RWPE2 (cell line): ENCODE data around the gene P2RX4.

Experiments
- ATAC-seq: fragments of 200-7000 bp; cut with Tn5 transposase; 3 replicates; pipeline ENCODE4 v1.9.1; 2021; ENCODE audit warnings: low read depth
- DNase-seq: peaks from one replicate; pipeline ENCODE4 v3.0.0-alpha.2; 2020; ENCODE audit warnings: low spot score
- H3K27ac ChIP-seq: fragments of 450-650 bp; 2 replicates; pipeline ENCODE4 v1.5.1; 2017; ENCODE audit warnings: mild to moderate bottlenecking; ENCODE audit not compliant: poor library complexity, severe bottlenecking
- H3K27me3 ChIP-seq: fragments of 250-450 bp; sonication (Bioruptor Pico); 2 replicates; pipeline ENCODE4 v1.5.1; 2021; ENCODE audit warnings: mild to moderate bottlenecking, moderate library complexity; ENCODE audit not compliant: insufficient read depth, poor library complexity, severe bottlenecking
- H3K36me3 ChIP-seq: fragments of 250-450 bp; sonication (Bioruptor Pico); 2 replicates; pipeline ENCODE4 v1.5.1; 2020; ENCODE audit warnings: low read depth, mild to moderate bottlenecking, moderate library complexity
- H3K4me1 ChIP-seq: fragments of 250-450 bp; sonication (Bioruptor Pico); 2 replicates; pipeline ENCODE4 v1.5.1; 2021; ENCODE audit warnings: mild to moderate bottlenecking, moderate library complexity; ENCODE audit not compliant: insufficient read depth, poor library complexity, severe bottlenecking
- H3K4me3 ChIP-seq: fragments of 250-450 bp; sonication (Bioruptor Pico); 2 replicates; pipeline ENCODE4 v1.5.1; 2021; ENCODE audit warnings: mild to moderate bottlenecking, moderate library complexity; ENCODE audit not compliant: severe bottlenecking
- H3K9me3 ChIP-seq: fragments of 250-450 bp; sonication (Bioruptor Pico); 2 replicates; pipeline ENCODE4 v1.5.1; 2021; ENCODE audit warnings: mild to moderate bottlenecking, moderate library complexity; ENCODE audit not compliant: severe bottlenecking
- TF ChIP-seq, protein P1 (sequence below): fragments of 450-650 bp; IDR thresholded peaks from one replicate; pipeline ENCODE4 v1.5.1; 2017; ENCODE audit warnings: mild to moderate bottlenecking, moderate library complexity; ENCODE audit not compliant: poor library complexity, severe bottlenecking

The P2RX4 gene

DNA sequence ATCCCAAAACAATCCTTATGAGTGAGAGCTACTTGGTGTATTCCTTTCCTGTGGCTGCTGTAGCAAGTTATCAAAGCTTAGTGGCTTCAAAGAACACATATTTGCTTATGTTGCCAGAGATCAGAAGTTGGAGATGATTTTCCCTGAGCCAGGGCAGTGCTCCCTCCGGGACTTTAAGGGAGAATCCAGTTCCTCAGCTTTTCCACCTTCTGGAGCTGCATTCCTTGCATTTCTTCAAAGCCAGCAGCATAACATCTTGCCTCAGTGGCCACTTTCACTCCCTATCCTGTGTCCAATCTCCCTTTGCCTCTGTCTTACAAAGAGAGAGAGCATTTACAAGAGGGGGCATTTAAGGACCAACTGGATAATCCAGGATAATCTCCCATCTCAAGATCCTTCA is 43.6 kb upstream of the P2RX4 start:
- TF ChIP-seq, protein P1, sequence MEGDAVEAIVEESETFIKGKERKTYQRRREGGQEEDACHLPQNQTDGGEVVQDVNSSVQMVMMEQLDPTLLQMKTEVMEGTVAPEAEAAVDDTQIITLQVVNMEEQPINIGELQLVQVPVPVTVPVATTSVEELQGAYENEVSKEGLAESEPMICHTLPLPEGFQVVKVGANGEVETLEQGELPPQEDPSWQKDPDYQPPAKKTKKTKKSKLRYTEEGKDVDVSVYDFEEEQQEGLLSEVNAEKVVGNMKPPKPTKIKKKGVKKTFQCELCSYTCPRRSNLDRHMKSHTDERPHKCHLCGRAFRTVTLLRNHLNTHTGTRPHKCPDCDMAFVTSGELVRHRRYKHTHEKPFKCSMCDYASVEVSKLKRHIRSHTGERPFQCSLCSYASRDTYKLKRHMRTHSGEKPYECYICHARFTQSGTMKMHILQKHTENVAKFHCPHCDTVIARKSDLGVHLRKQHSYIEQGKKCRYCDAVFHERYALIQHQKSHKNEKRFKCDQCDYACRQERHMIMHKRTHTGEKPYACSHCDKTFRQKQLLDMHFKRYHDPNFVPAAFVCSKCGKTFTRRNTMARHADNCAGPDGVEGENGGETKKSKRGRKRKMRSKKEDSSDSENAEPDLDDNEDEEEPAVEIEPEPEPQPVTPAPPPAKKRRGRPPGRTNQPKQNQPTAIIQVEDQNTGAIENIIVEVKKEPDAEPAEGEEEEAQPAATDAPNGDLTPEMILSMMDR, result no peak
- Histone ChIP-seq H3K4me3 (no peak overlapping the region), H3K36me3 (no peaks in the 10 kb centered on the region), H3K9me3 (no peaks in the 10 kb centered on the region), H3K27me3 (no peaks in the 10 kb centered on the region), H3K4me1 (no peaks in the 10 kb centered on the region), H3K27ac (no peak overlapping the region)
- ATAC-seq (no peak), DNase-seq (no peak)

DNA sequence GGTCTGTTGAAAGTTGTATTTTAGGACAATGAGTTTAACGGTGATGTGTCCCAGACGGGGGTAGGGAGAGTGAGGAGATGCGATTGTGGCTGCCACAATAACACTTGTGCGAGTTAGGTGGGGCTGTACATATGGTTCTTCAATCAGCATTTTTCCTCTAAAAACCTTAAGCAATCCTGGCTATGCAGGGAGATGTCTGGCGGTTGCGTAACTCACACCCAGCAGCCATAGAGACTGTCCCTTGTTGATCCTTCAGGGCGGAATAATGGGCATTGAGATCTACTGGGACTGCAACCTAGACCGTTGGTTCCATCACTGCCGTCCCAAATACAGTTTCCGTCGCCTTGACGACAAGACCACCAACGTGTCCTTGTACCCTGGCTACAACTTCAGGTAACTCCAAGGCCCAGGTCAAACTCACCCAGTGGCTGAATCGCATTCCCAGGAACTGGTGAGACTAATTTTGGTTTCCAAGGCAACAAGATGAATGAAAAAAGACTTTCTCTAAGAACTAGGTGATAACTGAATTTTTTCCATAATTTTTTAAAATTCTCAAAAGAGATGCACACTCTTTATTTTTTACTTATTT is 42.6 kb upstream of the P2RX4 start:
- no peaks in the 10 kb centered on the region for H3K9me3 ChIP-seq
- no peak overlapping the region for H3K4me3 ChIP-seq
- no peak overlapping the region for H3K27ac ChIP-seq
- H3K4me1 ChIP-seq, result no peaks in the 10 kb centered on the region
- H3K27me3 ChIP-seq, result no peaks in the 10 kb centered on the region
- DNase-seq (no peak), ATAC-seq (no peak)
- H3K36me3 ChIP-seq, result no peaks in the 10 kb centered on the region
- TF ChIP-seq, protein P1, result no peak

DNA sequence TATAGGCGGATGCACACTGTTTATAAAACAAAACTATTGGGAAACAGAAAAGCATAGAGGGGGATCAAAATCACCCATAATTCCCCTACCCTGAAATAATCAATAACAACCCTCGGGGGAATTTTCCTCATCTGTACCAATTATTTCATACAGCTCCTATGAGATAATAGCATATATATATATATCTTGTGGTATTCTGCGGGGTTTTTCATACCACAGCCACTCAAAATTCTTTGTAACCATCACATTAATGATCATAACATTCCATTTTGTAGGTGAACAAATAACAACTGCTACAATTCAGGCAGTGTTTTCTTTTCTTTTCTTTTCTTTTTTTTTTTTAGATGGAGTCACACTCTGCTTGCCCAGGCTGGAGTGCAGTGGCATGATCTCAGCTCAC is 42.0 kb upstream of the P2RX4 start:
- Histone ChIP-seq H3K27ac (no peak overlapping the region), H3K27me3 (no peaks in the 10 kb centered on the region), H3K9me3 (no peaks in the 10 kb centered on the region), H3K4me1 (no peaks in the 10 kb centered on the region), H3K4me3 (no peak overlapping the region), H3K36me3 (no peaks in the 10 kb centered on the region)
- no peak for ATAC-seq
- DNase-seq, result no peak
- TF ChIP-seq, protein P1, result no peak

DNA sequence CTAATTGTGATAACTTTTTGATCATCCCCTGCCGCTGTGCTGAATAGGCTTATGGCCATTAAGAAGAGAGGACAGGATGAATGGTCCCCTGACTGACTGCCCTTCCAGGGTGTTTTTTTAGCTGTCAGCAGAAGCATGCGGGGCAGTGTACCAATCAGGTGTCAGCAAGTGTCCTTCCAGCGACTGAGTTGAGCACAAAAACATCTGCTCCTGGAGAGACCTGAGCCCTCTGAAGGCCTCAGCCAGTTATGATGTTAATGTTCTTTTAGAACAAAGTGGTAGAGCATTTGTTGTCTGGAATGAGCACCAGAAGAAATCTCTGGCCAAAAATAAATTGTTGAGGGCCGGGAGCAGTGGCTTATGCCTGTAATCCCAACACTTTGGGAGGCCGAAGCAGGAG is 39.8 kb upstream of the P2RX4 start:
- no peaks in the 10 kb centered on the region for H3K36me3 ChIP-seq
- DNase-seq (no peak), ATAC-seq (no peak)
- H3K9me3 ChIP-seq, result no peaks in the 10 kb centered on the region
- H3K4me1 ChIP-seq, result no peaks in the 10 kb centered on the region
- H3K27me3 ChIP-seq, result no peaks in the 10 kb centered on the region
- TF ChIP-seq, protein P1, result no peak
- H3K4me3 ChIP-seq, result no peak overlapping the region
- H3K27ac ChIP-seq, result no peak overlapping the region

DNA sequence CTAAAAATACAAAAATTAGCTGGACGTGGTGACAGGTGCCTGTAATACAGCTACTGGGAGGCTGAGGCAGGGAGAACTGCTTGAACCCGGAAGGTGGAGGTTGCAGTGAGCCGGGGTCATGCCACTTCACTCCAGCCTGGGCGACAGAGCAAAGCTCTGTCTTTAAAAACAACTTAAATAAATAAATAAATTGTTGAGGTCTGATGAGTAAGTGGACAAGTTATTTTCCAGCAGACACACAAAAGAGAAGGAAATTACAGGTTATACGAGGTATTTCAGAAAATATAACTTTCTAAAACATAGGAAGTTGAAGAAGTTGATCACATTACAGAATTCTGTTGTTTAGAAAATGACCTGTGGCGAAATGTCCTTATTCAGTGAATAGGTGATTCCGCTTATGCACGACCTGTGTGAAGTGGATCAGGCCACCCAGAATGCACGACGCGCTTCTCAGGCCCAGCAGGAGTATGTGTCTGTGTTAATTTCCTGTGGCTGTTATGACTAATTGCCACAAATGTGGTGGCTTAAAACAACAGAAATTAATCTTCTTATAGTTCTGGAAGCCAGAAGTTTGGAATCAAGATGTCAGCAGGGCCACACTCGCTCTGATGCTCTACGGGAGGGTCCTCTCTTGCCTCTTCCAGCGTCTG is 39.2 kb upstream of the P2RX4 start:
- Histone ChIP-seq H3K4me1 (no peaks in the 10 kb centered on the region), H3K27me3 (no peaks in the 10 kb centered on the region), H3K9me3 (no peaks in the 10 kb centered on the region), H3K27ac (no peak overlapping the region), H3K36me3 (no peaks in the 10 kb centered on the region), H3K4me3 (no peak overlapping the region)
- no peak for DNase-seq
- TF ChIP-seq, protein P1, result no peak
- no peak for ATAC-seq
